GM12878 (cell line): ENCODE measurements around the gene LILRB2. TPM values are rescaled to one million over a fixed set of nuclear protein-coding genes. Genes with fewer than 3 reads are reported as not detected.

Source experiments
- ATAC-seq: fragments of 200-7000 bp; cut with Tn5 transposase; 3 replicates; pipeline ENCODE4 v1.9.1; 2020; ENCODE audit warnings: mild to moderate bottlenecking, moderate library complexity
- BruUV-seq: library from RNA; stranded (reverse); fragments of 400-500 nt; replicated peaks from 2 replicates; lab custom pipeline; 2021; lab: Mats Ljungman, UMichigan
- CTCF ChIA-PET: fragments of 300-600 bp; sonication (Branson Sonifier 250); formaldehyde crosslinking; extraction: SDS; loops from one replicate; lab custom pipeline; 2021; ENCODE audit warnings: inconsistent platforms; lab: Yijun Ruan, JAX
- POLR2A ChIA-PET: fragments of 350-600 bp; formaldehyde crosslinking; extraction: SDS; loops from one replicate; lab custom pipeline; 2021; ENCODE audit warnings: inconsistent platforms; lab: Charles Lee
- RAD21 ChIA-PET: fragments of 300-600 bp; sonication (Branson Sonifier 250); formaldehyde crosslinking; loops from one replicate; lab custom pipeline; 2023; ENCODE audit warnings: antibody characterized with exemption; ENCODE audit not compliant: unreplicated experiment; lab: Charles Lee
- SMC1A ChIA-PET: fragments of 300-600 bp; sonication (Branson Sonifier 250); formaldehyde crosslinking; loops from one replicate; lab custom pipeline; 2023; ENCODE audit not compliant: unreplicated experiment, uncharacterized antibody; lab: Charles Lee
- DNase-seq: peaks from one replicate; pipeline ENCODE4 v3.0.0-alpha.2; 2011; ENCODE audit warnings: low read depth, low spot score
- FAIRE-seq: peaks from 3 replicates; lab custom pipeline; 2011; peaks lifted over from hg19 to GRCh38; lab: Jason Lieb, UNC
- H2AFZ ChIP-seq: 2 replicates; pipeline ENCODE4 v1.6.0; 2011; ENCODE audit warnings: low read depth, low read length, control low read depth; ENCODE audit not compliant: control insufficient read depth
- H3K27ac ChIP-seq: 2 replicates; pipeline ENCODE4 v1.5.1; 2011; ENCODE audit warnings: control low read depth; ENCODE audit not compliant: control insufficient read depth, insufficient read depth
- H3K27me3 ChIP-seq, 2 experiments: replicated peaks in 1 of 2; 2 replicates each; pipeline versions ENCODE4 v1.6.0 to v1.6.1; 2011; ENCODE audit warnings: low read length in 1 of 2; ENCODE audit not compliant: control insufficient read depth in 2 of 2, insufficient read depth in 2 of 2
- H3K36me3 ChIP-seq, 2 experiments: 2 replicates each; pipeline ENCODE4 v1.5.1; 2011; ENCODE audit warnings: low read length in 1 of 2; ENCODE audit not compliant: control insufficient read depth in 2 of 2, insufficient read depth in 2 of 2
- H3K4me1 ChIP-seq: 2 replicates; pipeline ENCODE4 v1.6.1; 2011; ENCODE audit warnings: mild to moderate bottlenecking, low read length, moderate library complexity, mixed read lengths; ENCODE audit not compliant: control insufficient read depth, insufficient read depth
- H3K4me2 ChIP-seq: 2 replicates; pipeline ENCODE4 v1.6.0; 2011; ENCODE audit warnings: control low read depth; ENCODE audit not compliant: control insufficient read depth, insufficient read depth
- H3K4me3 ChIP-seq: fragments of 200-600 bp; sonication (generic); 2 replicates; pipeline ENCODE4 v1.5.1; 2016
- H3K79me2 ChIP-seq: 2 replicates; pipeline ENCODE4 v1.6.0; 2011; ENCODE audit warnings: low read length; ENCODE audit not compliant: control insufficient read depth, insufficient read depth
- H3K9ac ChIP-seq: 2 replicates; pipeline ENCODE4 v1.8.0; 2011; ENCODE audit warnings: low read length, control low read depth, mixed read lengths; ENCODE audit not compliant: control insufficient read depth, insufficient read depth
- H3K9me3 ChIP-seq: replicated peaks from 3 replicates; pipeline ENCODE4 v1.5.1; 2011; ENCODE audit warnings: mild to moderate bottlenecking, low read length; ENCODE audit not compliant: control insufficient read depth, insufficient read depth
- H4K20me1 ChIP-seq: 2 replicates; pipeline ENCODE4 v1.6.0; 2011; ENCODE audit not compliant: control insufficient read depth, insufficient read depth
- ESRRA ChIP-seq: IDR thresholded peaks from 2 replicates; pipeline ENCODE4 v1.6.1; 2012; ENCODE audit warnings: mild to moderate bottlenecking, low read length, improper control_type of control experiment
- GATAD2B ChIP-seq: fragments of 450-650 bp; conservative IDR thresholded peaks from 2 replicates; pipeline ENCODE4 v1.6.1; 2017; ENCODE audit warnings: low read depth, mild to moderate bottlenecking, moderate library complexity
- MAX ChIP-seq: IDR thresholded peaks from 2 replicates; pipeline ENCODE4 v1.6.1; 2012; ENCODE audit warnings: low read depth, low read length, improper control_type of control experiment
- SMC3 ChIP-seq: IDR thresholded peaks from 2 replicates; pipeline ENCODE4 v1.6.1; 2011; ENCODE audit warnings: low read length, improper control_type of control experiment, borderline replicate concordance
- TAF1 ChIP-seq: IDR thresholded peaks from 2 replicates; pipeline ENCODE4 v1.6.1; 2011; ENCODE audit warnings: mild to moderate bottlenecking, low read depth, low read length, borderline replicate concordance
- USF1 ChIP-seq: IDR thresholded peaks from 2 replicates; pipeline ENCODE4 v1.6.1; 2011; ENCODE audit warnings: borderline replicate concordance, low read depth, mild to moderate bottlenecking, moderate library complexity, mixed read lengths, low read length; ENCODE audit not compliant: insufficient read depth; ENCODE audit errors: extremely low read length
- WGBS: methylation state at CpG from one replicate; pipeline ENCODE4 v1.1.6; 2016; ENCODE audit warnings: low lambda C conversion rate; ENCODE audit not compliant: insufficient replicate concordance, insufficient coverage; ENCODE audit errors: missing lambda C conversion rate; 5-methylcytosine and 5-hydroxymethylcytosine counted together
- in situ Hi-C: fragments of 300-500 bp; cut with MboI; formaldehyde crosslinking; loops from 9 replicates; pipeline ENCODE4 v1.14.3; 2018; ENCODE audit warnings: mixed read lengths
- intact Hi-C: fragments of 100-400 bp; cut with micrococcal nuclease; formaldehyde crosslinking; loops from one replicate; pipeline ENCODE4 v1.14.2; 2022; ENCODE audit not compliant: unreplicated experiment
- polyA plus RNA-seq, 11 experiments: library from polyadenylated mRNA; depleted of rRNA in 4 of 11; unstranded in 6 of 11; stranded (reverse) in 5 of 11; fragments of >200 nt; fragmentation: Nextera tagmentation in 4 of 11; fragmentation: Illumina TruSeq in 1 of 11; extraction: Ambion mirVana in 4 of 11; extraction: Trizol in 1 of 11; gene quantifications; 1 replicate in 1 of 11; 2 replicates in 10 of 11; pipeline versions ENCODE4 v1.2.1 to v1.2.3, GENCODE V29; 2011 to 2016; ENCODE audit warnings: inconsistent platforms in 2 of 11, missing spikeins in 2 of 11, low read depth in 1 of 11
- total RNA-seq, 4 experiments: library from RNA; depleted of rRNA in 3 of 4; stranded (reverse); fragments of >200 nt in 3 of 4; fragmentation: Illumina TruSeq in 1 of 4; extraction: Trizol in 1 of 4; gene quantifications; 2 replicates each; pipeline versions ENCODE4 v1.2.1 to v1.2.3, GENCODE V29; 2013 to 2021

The LILRB2 gene
- total and polyA plus RNA-seq, 10 of the 15 experiments (the other 5 are each of a cell fraction or from before 2014, with no cell fraction given), result 0.08 to 0.18 (median 0.15) TPM; not detected in 4

- Histone ChIP-seq H3K27ac (no peak overlapping the region), H3K9ac (no peak overlapping the region), H3K4me2 (no peak overlapping the region), H4K20me1 (no peaks in the 10 kb centered on the region), H3K79me2 (no peaks in the 10 kb centered on the region), H3K27me3 (0 out of 4 replicates have a peak, but pooled peaks cover 0 to 4% of the 10 kb centered on the region in 2 experiments), H2AFZ (no peak overlapping the region), H3K36me3 (no peaks in the 10 kb centered on the region), H3K4me3 (no peak overlapping the region), H3K9me3 (no peaks in the 10 kb centered on the region), H3K4me1 (no peaks in the 10 kb centered on the region)
- no peak for TF ChIP-seq USF1
- POLR2A ChIA-PET, result no interaction called here
- intact Hi-C loops (no loop called here), in situ Hi-C loops (no loop called here)
- RAD21 ChIA-PET, result no interaction called here
- SMC1A ChIA-PET, result interaction anchor here (0.7 to 1.9 kb wide), 2 partner anchors 9 to 11 kb away, joined by 3 to 4 read pairs; no protein-coding TSS in a partner anchor
- WGBS, result 8% methylated on average over 19 of the region's 19 CpGs
- FAIRE-seq, result no peak
- BruUV-seq, result no TSS peak
- ATAC-seq, result no peak
- CTCF ChIA-PET, result interaction anchor here (2.8 kb wide), 1 partner anchor 10 kb away, joined by 20 read pairs; no protein-coding TSS in a partner anchor
- DNase-seq, result no peak
Observed at GRCh38 chr19:54256250-54257115, 24.4 kb downstream of the LILRB2 start.

- ATAC-seq, result no peak
- H3K4me3 ChIP-seq, result no peak overlapping the region
- TF ChIP-seq GATAD2B (no peak), TAF1 (no peak), ESRRA (no peak), MAX (no peak), SMC3 (no peak), USF1 (no peak)
- TF ChIP-seq, all 136 proteins: peak for 0
- CTCF ChIA-PET, result interaction anchor here (2.8 kb wide), 1 partner anchor 11 kb away, joined by 20 read pairs; no protein-coding TSS in a partner anchor
- Histone ChIP-seq H3K79me2 (no peaks in the 10 kb centered on the region), H3K9ac (no peak overlapping the region), H3K4me2 (no peak overlapping the region), H2AFZ (no peak overlapping the region), H3K4me1 (no peaks in the 10 kb centered on the region), H3K27ac (no peak overlapping the region), H4K20me1 (no peaks in the 10 kb centered on the region), H3K9me3 (no peaks in the 10 kb centered on the region), H3K27me3 (0 out of 4 replicates have a peak, but pooled peaks cover 0 to 4% of the 10 kb centered on the region in 2 experiments), H3K36me3 (no peaks in the 10 kb centered on the region)
- RAD21 ChIA-PET, result no interaction called here
- BruUV-seq, result no TSS peak
- intact Hi-C loops (no loop called here), in situ Hi-C loops (no loop called here)
- FAIRE-seq (no peak), DNase-seq (no peak)
- POLR2A ChIA-PET, result no interaction called here
- SMC1A ChIA-PET, result interaction anchor here (1.0 kb wide), 1 partner anchor 12 kb away, joined by 4 read pairs; no protein-coding TSS in a partner anchor
- 32% methylated on average over 24 of the region's 26 CpGs for WGBS
Observed at GRCh38 chr19:54255105-54255775, 25.7 kb downstream of the LILRB2 start.
